ENCODE data around the gene PPL. TPM values are rescaled to one million over a fixed set of nuclear protein-coding genes. Genes with fewer than 3 reads are reported as not detected.

Gene PPL
- total and polyA plus RNA-seq, 2 donors (not counting 3 experiments of a cell fraction or from before 2014, with no cell fraction given) = 0.07 to 0.20 TPM

DNA sequence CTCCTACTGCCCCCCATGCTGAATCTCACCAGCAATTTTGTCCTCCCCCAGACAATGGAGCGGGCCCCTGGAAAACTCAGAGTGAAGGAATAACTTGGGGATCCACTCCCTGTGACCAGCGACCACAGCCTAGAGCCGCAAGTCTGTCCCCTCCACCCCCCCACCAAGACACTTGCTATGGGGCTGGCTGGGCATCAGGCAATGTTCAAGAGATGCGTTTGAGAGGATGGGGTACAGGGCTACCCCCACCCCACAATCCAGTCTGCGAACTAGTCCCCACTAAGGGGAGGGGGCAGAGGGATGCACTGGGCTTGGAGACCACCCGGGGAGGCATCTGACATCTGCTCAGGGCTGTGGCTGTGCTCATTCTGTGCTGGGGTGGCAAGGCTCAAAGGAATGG is 2.4 kb downstream of the PPL start:
- H3K27ac ChIP-seq (ENCODE audit: insufficient read depth, low read depth, low read length) = no peak overlapping the region
- ChIA-PET POLR2A (no interaction called here), CTCF (interaction anchor here (1.0 to 1.2 kb wide), 2 partner anchors 29 to 39 kb away, joined by 3 read pairs; no protein-coding TSS in a partner anchor)
- no peaks in the 10 kb centered on the region for H3K79me2 ChIP-seq (ENCODE audit: control insufficient read depth, insufficient read depth, low read length)
- peaks cover 15 to 21% of the 10 kb centered on the region in 2 experiments for H3K27me3 ChIP-seq (ENCODE audit: control insufficient read depth in 2 of 2, insufficient read depth in 2 of 2, low read length in 2 of 2)
- no peak overlapping the region for H3K9ac ChIP-seq (replicated peaks; ENCODE audit: extremely low read depth, insufficient read depth, low read length)
- no peak overlapping the region for H3K4me3 ChIP-seq (replicated peaks in 1 of 3; ENCODE audit: insufficient read depth in 1 of 3, low read depth in 1 of 3, low read length in 3 of 3)
- no peak overlapping the region for H3K4me2 ChIP-seq (ENCODE audit: insufficient read depth, low read length)
- peaks cover 3% of the 10 kb centered on the region for H3K4me1 ChIP-seq (ENCODE audit: control insufficient read depth, extremely low read depth, insufficient read depth, low read length)
- H2AFZ ChIP-seq (ENCODE audit: low read depth, low read length) = no peak overlapping the region
- DNase-seq (ENCODE audit: low read depth, low spot score) = no peak
- dilution Hi-C loops (cut with MboI; ENCODE audit: extremely low pct_ligation_motif_present, low sequenced_read_pairs) = no loop called here
- no TSS peak for BruUV-seq (replicated peaks)
- no peaks in the 10 kb centered on the region for H3K9me1 ChIP-seq (replicated peaks; ENCODE audit: control insufficient read depth, extremely low read depth, insufficient read depth, low read length)
- intact Hi-C loops (cut with micrococcal nuclease) = no loop called here
- no peaks in the 10 kb centered on the region for H3K9me3 ChIP-seq (replicated peaks; ENCODE audit: control insufficient read depth, insufficient read depth, low read length)
- FAIRE-seq = no peak
- H3K36me3 ChIP-seq (ENCODE audit: control insufficient read depth in 2 of 2, extremely low read depth in 1 of 2, insufficient read depth in 2 of 2, low read length in 2 of 2) = no peaks in the 10 kb centered on the region
- H4K20me1 ChIP-seq (replicated peaks; ENCODE audit: control insufficient read depth, extremely low read depth, insufficient read depth, low read length) = no peaks in the 10 kb centered on the region
- TF ChIP-seq, protein P1, sequence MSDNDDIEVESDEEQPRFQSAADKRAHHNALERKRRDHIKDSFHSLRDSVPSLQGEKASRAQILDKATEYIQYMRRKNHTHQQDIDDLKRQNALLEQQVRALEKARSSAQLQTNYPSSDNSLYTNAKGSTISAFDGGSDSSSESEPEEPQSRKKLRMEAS (IDR thresholded peaks at IDR 0.05; ENCODE audit: insufficient read depth, insufficient read length) = no peak
- TF ChIP-seq POLR2AphosphoS5 (IDR thresholded peaks at IDR 0.05; ENCODE audit: insufficient read depth, low read depth, low read length) (no peak), EZH2 (IDR thresholded peaks at IDR 0.05; ENCODE audit: borderline replicate concordance, low read depth, low read length, severe bottlenecking) (no peak), FOS (IDR thresholded peaks at IDR 0.05; ENCODE audit: borderline replicate concordance, insufficient read depth, low read length) (no peak), GATA2 (IDR thresholded peaks at IDR 0.05; ENCODE audit: insufficient read depth, insufficient read length, low read depth, low read length) (no peak), JUN (IDR thresholded peaks at IDR 0.05; ENCODE audit: borderline replicate concordance, insufficient read depth, insufficient read length, low read depth) (no peak), MYC (IDR thresholded peaks at IDR 0.05; ENCODE audit: low read depth, low read length) (no peak), CTCF (IDR thresholded peaks at IDR 0.05; ENCODE audit: extremely low read depth in 1 of 2, insufficient read depth in 1 of 2, low read depth in 1 of 2, low read length in 2 of 2) (no peak), POLR2A (IDR thresholded peaks at IDR 0.05; ENCODE audit: low read depth, low read length) (no peak)
